ENCODE data around the gene SORCS1. TPM values are rescaled to one million over a fixed set of nuclear protein-coding genes. Genes with fewer than 3 reads are reported as not detected.

SORCS1 gene
- total and polyA plus RNA-seq, 2 of the 8 experiments (the other 6 are each of a cell fraction or from before 2014, with no cell fraction given): 4.1 to 4.6 TPM

DNA sequence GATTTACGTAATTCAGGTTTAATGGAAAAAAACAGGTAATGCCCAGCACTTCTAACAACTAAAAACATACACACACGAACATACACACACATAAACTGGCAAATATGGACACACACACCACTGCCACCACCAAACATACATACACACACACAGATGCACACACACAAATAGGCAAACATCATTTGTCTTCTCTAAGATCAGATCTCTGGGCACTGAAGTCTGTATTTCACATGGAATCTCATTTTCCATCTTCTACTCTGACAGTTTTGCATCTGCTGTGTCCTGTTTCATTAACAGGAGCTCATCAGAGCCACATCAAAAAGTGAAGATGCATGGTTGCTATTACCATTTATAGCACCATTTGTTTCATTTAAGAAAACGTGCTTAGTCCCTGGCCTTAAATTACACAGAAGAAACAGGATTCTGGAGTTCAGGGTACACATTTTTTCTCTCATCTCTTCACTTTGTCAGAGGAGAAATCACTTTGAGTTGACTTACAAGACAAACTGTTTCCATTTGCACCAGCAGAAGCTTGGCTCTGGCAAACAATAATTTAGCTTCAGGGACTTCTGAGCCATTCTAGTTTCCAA, 165.3 kb downstream of the SORCS1 start:
- no peak overlapping the region for H3K4ac ChIP-seq (replicated peaks; ENCODE audit: insufficient read length, low read depth, low read length)
- no peak for FAIRE-seq

More for the DNA sequence above, 165.3 kb downstream of the SORCS1 start:
- no peak overlapping the region for H4K5ac ChIP-seq (ENCODE audit: insufficient read length, low read depth, low read length)
- no peaks in the 10 kb centered on the region for H4K20me1 ChIP-seq (replicated peaks in 1 of 2; ENCODE audit: control insufficient read depth in 1 of 2, insufficient read depth in 2 of 2, low read length in 2 of 2)
- WGBS, 2 experiments (ENCODE audit: extremely low coverage in 1 of 2, insufficient coverage in 1 of 2, insufficient read length in 1 of 2, insufficient replicate concordance in 2 of 2, low coverage in 1 of 2, low lambda C conversion rate in 2 of 2, missing lambda C conversion rate in 1 of 2): 86% methylated on average over 3 of the region's 3 CpGs; no CpG with 5 or more reads in 1 of the 2 experiments
- no peak overlapping the region for H2BK12ac ChIP-seq (ENCODE audit: low read depth, low read length)
- no peak overlapping the region for H4K91ac ChIP-seq (replicated peaks; ENCODE audit: insufficient read length, low read length)
- no peaks in the 10 kb centered on the region for H3K23me2 ChIP-seq (ENCODE audit: low read depth, low read length)
- H3K27me3 ChIP-seq (replicated peaks in 1 of 4; ENCODE audit: control insufficient read depth in 3 of 4, extremely low read depth in 1 of 4, insufficient read depth in 3 of 4, low read length in 3 of 4): no peaks in the 10 kb centered on the region
- no peaks in the 10 kb centered on the region; a peak in 1 of 7 replicates for H3K4me1 ChIP-seq (replicated peaks in 1 of 4; ENCODE audit: control insufficient read depth in 3 of 4, insufficient read depth in 4 of 4, low read length in 3 of 4)
- no peak overlapping the region for H2BK15ac ChIP-seq (ENCODE audit: low read length)
- no peaks in the 10 kb centered on the region for H3K9me3 ChIP-seq (ENCODE audit: insufficient read depth in 2 of 2, low read depth in 1 of 2, low read length in 1 of 2)
- no peak overlapping the region for H2BK20ac ChIP-seq (ENCODE audit: low read length)
- no peak overlapping the region for H3K9ac ChIP-seq (replicated peaks in 1 of 4; ENCODE audit: extremely low read depth in 1 of 4, low read depth in 3 of 4, low read length in 3 of 4)
- H4K8ac ChIP-seq (ENCODE audit: extremely low read depth, insufficient read depth, low read length): no peak overlapping the region
- ChIA-PET CTCF (ENCODE audit: partially characterized antibody) (no interaction called here), POLR2A (ENCODE audit: partially characterized antibody) (interaction anchor here (0.8 kb wide), 1 partner anchor 162 kb away, joined by 3 read pairs; no protein-coding TSS in a partner anchor)
- no peak overlapping the region for H3K14ac ChIP-seq (ENCODE audit: insufficient read length)
- H3K18ac ChIP-seq (ENCODE audit: extremely low read depth, low read length): no peak overlapping the region
- no peak overlapping the region for H3K23ac ChIP-seq (ENCODE audit: insufficient read length)
- no peak overlapping the region for H3K56ac ChIP-seq (replicated peaks; ENCODE audit: insufficient read length, low read depth, low read length)
- H3K4me3 ChIP-seq (ENCODE audit: extremely low read depth in 1 of 4, insufficient read depth in 2 of 4, low read depth in 3 of 4, low read length in 4 of 4): no peak overlapping the region
- H2BK120ac ChIP-seq (replicated peaks; ENCODE audit: low read depth, low read length): no peak overlapping the region
- no peaks in the 10 kb centered on the region for H3K79me2 ChIP-seq (ENCODE audit: control insufficient read depth in 1 of 2, insufficient read depth in 2 of 2, low read length in 2 of 2)
- no peak overlapping the region for H2BK5ac ChIP-seq (ENCODE audit: low read depth, low read length)
- TF ChIP-seq, protein P1, sequence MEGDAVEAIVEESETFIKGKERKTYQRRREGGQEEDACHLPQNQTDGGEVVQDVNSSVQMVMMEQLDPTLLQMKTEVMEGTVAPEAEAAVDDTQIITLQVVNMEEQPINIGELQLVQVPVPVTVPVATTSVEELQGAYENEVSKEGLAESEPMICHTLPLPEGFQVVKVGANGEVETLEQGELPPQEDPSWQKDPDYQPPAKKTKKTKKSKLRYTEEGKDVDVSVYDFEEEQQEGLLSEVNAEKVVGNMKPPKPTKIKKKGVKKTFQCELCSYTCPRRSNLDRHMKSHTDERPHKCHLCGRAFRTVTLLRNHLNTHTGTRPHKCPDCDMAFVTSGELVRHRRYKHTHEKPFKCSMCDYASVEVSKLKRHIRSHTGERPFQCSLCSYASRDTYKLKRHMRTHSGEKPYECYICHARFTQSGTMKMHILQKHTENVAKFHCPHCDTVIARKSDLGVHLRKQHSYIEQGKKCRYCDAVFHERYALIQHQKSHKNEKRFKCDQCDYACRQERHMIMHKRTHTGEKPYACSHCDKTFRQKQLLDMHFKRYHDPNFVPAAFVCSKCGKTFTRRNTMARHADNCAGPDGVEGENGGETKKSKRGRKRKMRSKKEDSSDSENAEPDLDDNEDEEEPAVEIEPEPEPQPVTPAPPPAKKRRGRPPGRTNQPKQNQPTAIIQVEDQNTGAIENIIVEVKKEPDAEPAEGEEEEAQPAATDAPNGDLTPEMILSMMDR (IDR thresholded peaks at IDR 0.05; ENCODE audit: control extremely low read depth in 1 of 3, insufficient read depth in 1 of 3, low read depth in 1 of 3, low read length in 3 of 3): no peak
- TF ChIP-seq RXRA (IDR thresholded peaks at IDR 0.05; ENCODE audit: insufficient read depth, low read depth, low read length): no peak
- no peak for TF ChIP-seq JUND (IDR thresholded peaks at IDR 0.05; ENCODE audit: low read length)
- no peak for DNase-seq (ENCODE audit: low read depth in 1 of 2, low spot score in 2 of 2)
- H3K36me3 ChIP-seq (ENCODE audit: control insufficient read depth in 2 of 4, insufficient read depth in 4 of 4, low read length in 3 of 4): no peaks in the 10 kb centered on the region
- H2AK5ac ChIP-seq (ENCODE audit: low read depth, low read length): no peak overlapping the region
- no peaks in the 10 kb centered on the region for H3K79me1 ChIP-seq (ENCODE audit: low read depth, low read length)
- H3K4me2 ChIP-seq (ENCODE audit: insufficient read depth in 1 of 2, low read depth in 2 of 2, low read length in 2 of 2): no peak overlapping the region
- H3K27ac ChIP-seq (ENCODE audit: low read depth, low read length): no peak overlapping the region
- no peak overlapping the region for H2AFZ ChIP-seq (ENCODE audit: low read length)
